HG03457 (cell line): ENCODE data around the gene CNIH1.
"Not testable (repeated sequence)": the region's sequence is repeated elsewhere in the genome, so short reads cannot be mapped to it uniquely, and the experiment has no call there.

ENCODE experiments used
- ATAC-seq: cut with Tn5 transposase; IDR thresholded peaks from one replicate; pipeline ENCODE4 v1.9.1; 2021; ENCODE audit warnings: moderate number of reproducible peaks; ENCODE audit not compliant: unreplicated experiment

CNIH1 gene

GRCh38 chr14:54392131-54392859, 48.9 kb downstream of the CNIH1 start:
- no peak for ATAC-seq

GRCh38 chr14:54387328-54387727, 53.8 kb downstream of the CNIH1 start:
- no peak for ATAC-seq

GRCh38 chr14:54385556-54385955, 55.6 kb downstream of the CNIH1 start:
- no peak for ATAC-seq

- no peak for ATAC-seq
Measured at GRCh38 chr14:54383835-54384234, 57.3 kb downstream of the CNIH1 start.

GRCh38 chr14:54381821-54382220, 59.4 kb downstream of the CNIH1 start:
- no peak for ATAC-seq

GRCh38 chr14:54380558-54380957, 60.6 kb downstream of the CNIH1 start:
- not testable (repeated sequence) for ATAC-seq

- not testable (repeated sequence) for ATAC-seq
Measured at GRCh38 chr14:54378893-54379292, 62.3 kb downstream of the CNIH1 start.

- no peak for ATAC-seq
Measured at GRCh38 chr14:54377501-54377900, 63.7 kb downstream of the CNIH1 start.

- ATAC-seq: no peak
Measured at GRCh38 chr14:54374117-54374884, 66.9 kb downstream of the CNIH1 start.
